Fibroblast of skin of left biceps (primary cell): ENCODE measurements around the gene FNDC3B.
"Not testable (repeated sequence)": the region's sequence is repeated elsewhere in the genome, so short reads cannot be mapped to it uniquely, and the experiment has no call there.

ENCODE experiments used
- DNase-seq, 2 experiments: peaks; one replicate each; pipeline ENCODE4 v3.0.0-alpha.2; 2013; ENCODE audit warnings: low read depth in 2 of 2

The FNDC3B gene

GRCh38 chr3:172364374-172365027 lies 325.1 kb downstream of the FNDC3B start:
- DNase-seq = no peak

- DNase-seq = no peak
These were observed 325.7 kb downstream of the FNDC3B start for GRCh38 chr3:172365028-172365567.

- DNase-seq = peak in 1 of 2 experiments; percentile 11
These were observed 328.1 kb downstream of the FNDC3B start for GRCh38 chr3:172367205-172368105.

- not testable (repeated sequence) for DNase-seq
These were observed 329.2 kb downstream of the FNDC3B start for GRCh38 chr3:172368556-172368955.

GRCh38 chr3:172369590-172370259 lies 330.3 kb downstream of the FNDC3B start:
- DNase-seq = no peak

GRCh38 chr3:172370419-172370818 lies 331.0 kb downstream of the FNDC3B start:
- no peak for DNase-seq

GRCh38 chr3:172371544-172371943 lies 332.2 kb downstream of the FNDC3B start:
- DNase-seq = no peak

- DNase-seq = no peak
These were observed 333.5 kb downstream of the FNDC3B start for GRCh38 chr3:172372895-172373294.

GRCh38 chr3:172373912-172374311 lies 334.5 kb downstream of the FNDC3B start:
- DNase-seq = no peak

- no peak for DNase-seq
These were observed 335.9 kb downstream of the FNDC3B start for GRCh38 chr3:172375206-172375850.

- DNase-seq = no peak
These were observed 337.0 kb downstream of the FNDC3B start for GRCh38 chr3:172376402-172376801.

GRCh38 chr3:172376881-172377280 lies 337.5 kb downstream of the FNDC3B start:
- DNase-seq = no peak

- no peak for DNase-seq
These were observed 339.1 kb downstream of the FNDC3B start for GRCh38 chr3:172378439-172378838.

- DNase-seq = no peak
These were observed 340.0 kb downstream of the FNDC3B start for GRCh38 chr3:172379372-172379771.

GRCh38 chr3:172380632-172381031 lies 341.3 kb downstream of the FNDC3B start:
- no peak for DNase-seq

- DNase-seq = no peak
These were observed 344.0 kb downstream of the FNDC3B start for GRCh38 chr3:172383306-172383796.

GRCh38 chr3:172384836-172385235 lies 345.5 kb downstream of the FNDC3B start:
- no peak for DNase-seq

GRCh38 chr3:172387728-172388127 lies 348.4 kb downstream of the FNDC3B start:
- DNase-seq = no peak

- no peak for DNase-seq
These were observed 349.2 kb downstream of the FNDC3B start for GRCh38 chr3:172388412-172389078.

- DNase-seq = no peak
These were observed 351.4 kb downstream of the FNDC3B start for GRCh38 chr3:172390792-172391191.
